Body of pancreas (tissue), 4 donors: ENCODE results near the gene HBA1.
"Not testable (repeated sequence)": the region's sequence is repeated elsewhere in the genome, so short reads cannot be mapped to it uniquely, and the experiment has no call there.

Experiments
- POLR2A ChIP-seq, 3 donors: fragments of 450-650 bp; IDR thresholded peaks; one replicate each; pipeline ENCODE4 v1.6.1; 2016; ENCODE audit warnings: antibody characterized with exemption in 3 of 3, mild to moderate bottlenecking in 2 of 3
- TF ChIP-seq, protein P1 (sequence below), 7 experiments: fragments of 450-650 bp in 4 of 7; fragments of 200-600 bp in 3 of 7; sonication (generic) in 3 of 7; IDR thresholded peaks; one replicate each; pipeline ENCODE4 v1.5.1; 2016 to 2019; ENCODE audit warnings: antibody characterized with exemption in 7 of 7

DNA sequence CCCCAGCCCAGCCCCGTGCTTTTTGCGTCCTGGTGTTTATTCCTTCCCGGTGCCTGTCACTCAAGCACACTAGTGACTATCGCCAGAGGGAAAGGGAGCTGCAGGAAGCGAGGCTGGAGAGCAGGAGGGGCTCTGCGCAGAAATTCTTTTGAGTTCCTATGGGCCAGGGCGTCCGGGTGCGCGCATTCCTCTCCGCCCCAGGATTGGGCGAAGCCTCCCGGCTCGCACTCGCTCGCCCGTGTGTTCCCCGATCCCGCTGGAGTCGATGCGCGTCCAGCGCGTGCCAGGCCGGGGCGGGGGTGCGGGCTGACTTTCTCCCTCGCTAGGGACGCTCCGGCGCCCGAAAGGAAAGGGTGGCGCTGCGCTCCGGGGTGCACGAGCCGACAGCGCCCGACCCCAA, 474 bp upstream of the HBA1 start:
- TF ChIP-seq, protein P1, sequence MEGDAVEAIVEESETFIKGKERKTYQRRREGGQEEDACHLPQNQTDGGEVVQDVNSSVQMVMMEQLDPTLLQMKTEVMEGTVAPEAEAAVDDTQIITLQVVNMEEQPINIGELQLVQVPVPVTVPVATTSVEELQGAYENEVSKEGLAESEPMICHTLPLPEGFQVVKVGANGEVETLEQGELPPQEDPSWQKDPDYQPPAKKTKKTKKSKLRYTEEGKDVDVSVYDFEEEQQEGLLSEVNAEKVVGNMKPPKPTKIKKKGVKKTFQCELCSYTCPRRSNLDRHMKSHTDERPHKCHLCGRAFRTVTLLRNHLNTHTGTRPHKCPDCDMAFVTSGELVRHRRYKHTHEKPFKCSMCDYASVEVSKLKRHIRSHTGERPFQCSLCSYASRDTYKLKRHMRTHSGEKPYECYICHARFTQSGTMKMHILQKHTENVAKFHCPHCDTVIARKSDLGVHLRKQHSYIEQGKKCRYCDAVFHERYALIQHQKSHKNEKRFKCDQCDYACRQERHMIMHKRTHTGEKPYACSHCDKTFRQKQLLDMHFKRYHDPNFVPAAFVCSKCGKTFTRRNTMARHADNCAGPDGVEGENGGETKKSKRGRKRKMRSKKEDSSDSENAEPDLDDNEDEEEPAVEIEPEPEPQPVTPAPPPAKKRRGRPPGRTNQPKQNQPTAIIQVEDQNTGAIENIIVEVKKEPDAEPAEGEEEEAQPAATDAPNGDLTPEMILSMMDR (IDR thresholded peaks at IDR 0.05), result not testable (repeated sequence)
- not testable (repeated sequence) for TF ChIP-seq POLR2A (IDR thresholded peaks at IDR 0.05)
